NOMO-1 treated with dmso at 0.1 percent for 144 hours (cell line): ENCODE measurements around the gene MEF2C.
"Not testable (repeated sequence)": the region's sequence is repeated elsewhere in the genome, so short reads cannot be mapped to it uniquely, and the experiment has no call there.

Experiments
- DNase-seq: peaks from one replicate; lab custom pipeline; 2025; ENCODE audit not compliant: unreplicated experiment; lab: John Stamatoyannopoulos, UW

MEF2C gene

DNA sequence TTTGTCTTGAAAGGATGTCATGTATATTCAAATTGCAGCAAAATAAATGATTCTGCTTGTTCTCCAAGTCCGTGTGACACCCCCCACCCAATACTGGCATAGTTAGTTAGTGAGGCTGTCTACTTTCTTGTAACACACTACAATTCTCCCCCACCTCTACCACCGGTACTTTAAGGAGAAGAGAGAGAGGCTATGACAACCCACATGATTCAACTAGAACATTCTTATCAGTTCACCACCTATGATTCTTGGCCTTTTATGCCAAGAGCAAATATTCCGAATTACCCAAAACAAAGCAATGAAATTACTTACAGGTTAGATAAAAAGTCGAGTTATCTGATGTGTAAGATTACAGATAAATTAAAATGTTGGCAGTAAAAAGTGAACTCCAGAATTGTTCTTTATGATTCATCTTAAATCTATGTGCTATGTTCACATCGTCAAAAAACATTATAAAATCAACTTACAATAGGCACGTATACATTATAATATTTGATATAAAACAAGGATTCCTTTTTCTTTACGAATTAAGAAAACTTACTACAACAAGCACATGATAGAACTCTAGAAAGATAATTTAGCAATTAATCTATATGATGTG is 14.4 kb downstream of the MEF2C start:
- no peak for DNase-seq

DNA sequence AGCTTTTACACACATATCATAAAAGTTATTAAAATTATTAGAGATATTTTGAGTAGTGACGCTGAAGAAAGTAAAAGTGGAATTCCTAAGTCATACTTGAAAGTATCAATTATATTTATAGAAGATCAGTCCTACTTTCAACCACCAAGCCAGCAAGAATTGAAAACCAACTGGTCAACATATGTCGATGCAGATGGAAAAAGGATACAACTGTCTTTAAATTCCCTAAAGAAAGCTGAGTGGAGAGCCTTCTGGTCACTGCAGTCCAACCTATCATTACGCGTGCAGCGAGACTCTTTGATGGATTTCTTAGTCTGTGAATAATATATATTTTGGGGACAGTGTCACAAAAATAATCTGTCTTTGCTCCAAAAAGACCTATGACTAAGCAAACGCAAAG is 15.3 kb downstream of the MEF2C start:
- no peak for DNase-seq

DNA sequence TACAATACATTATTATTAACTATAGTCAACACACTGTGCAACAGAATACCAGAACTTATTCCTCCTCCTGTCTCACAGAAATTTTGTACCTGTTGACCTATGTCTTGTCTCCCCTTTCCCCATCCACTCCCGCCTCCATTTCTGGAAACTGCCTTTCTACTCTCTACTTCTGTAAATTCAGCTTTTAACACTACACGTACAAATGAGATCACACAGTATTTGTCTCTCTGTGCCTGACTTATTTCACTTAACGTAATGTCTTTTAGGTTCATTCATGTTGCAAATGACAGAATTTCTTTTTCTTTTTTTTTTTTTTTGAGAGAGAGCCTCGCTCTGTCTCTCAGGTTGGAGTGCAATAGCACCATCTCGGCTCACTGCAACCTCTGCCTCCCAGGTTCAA is 19.5 kb downstream of the MEF2C start:
- DNase-seq = no peak

DNA sequence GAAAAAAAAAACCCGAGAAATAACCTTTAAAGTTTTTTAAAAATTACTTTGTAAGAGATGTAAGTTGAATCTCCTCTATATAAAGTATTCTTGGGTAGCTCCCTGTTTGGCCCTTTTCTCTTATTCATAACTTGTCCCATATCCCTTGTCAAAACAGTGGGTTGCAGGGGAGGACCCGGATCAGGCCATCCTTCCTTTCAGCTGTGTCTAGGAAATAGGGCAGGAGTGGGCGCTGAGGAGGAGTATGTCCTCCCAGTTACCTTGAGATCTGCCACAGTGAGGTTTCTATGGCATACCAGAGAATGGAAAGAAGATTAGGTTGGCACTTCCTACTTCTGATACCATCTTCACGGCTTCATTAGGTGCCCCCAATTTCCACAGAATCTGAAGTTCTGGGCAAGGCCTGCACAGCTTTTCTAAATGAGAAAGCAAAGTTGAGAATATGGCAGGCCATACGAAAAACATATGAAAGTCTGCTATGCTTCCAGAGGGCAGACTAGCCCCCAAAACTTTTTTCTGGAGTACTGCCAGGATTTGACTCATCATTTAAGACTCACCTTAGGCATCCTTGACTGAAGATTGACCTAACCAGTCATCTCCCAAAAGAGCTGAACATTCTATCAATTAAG is 20.3 kb downstream of the MEF2C start:
- no peak for DNase-seq

DNA sequence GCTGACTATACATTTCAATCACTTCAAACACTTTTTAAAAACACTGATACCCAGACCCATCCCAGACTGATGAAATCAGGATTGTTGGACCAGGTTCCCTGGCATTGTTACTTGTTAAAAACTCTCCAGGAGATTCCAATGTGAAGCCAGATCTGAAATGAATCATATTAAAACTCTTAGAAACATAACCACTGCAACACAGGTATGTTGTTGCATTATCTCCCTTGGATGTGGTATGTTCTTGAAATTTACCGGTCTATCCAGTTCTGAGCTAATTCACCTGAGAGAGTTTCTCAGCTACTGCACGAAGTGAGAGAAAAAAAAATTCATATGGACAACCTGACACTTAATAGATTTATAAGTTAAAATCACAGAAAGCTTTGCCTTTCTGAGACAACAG is 21.8 kb downstream of the MEF2C start:
- DNase-seq = no peak

DNA sequence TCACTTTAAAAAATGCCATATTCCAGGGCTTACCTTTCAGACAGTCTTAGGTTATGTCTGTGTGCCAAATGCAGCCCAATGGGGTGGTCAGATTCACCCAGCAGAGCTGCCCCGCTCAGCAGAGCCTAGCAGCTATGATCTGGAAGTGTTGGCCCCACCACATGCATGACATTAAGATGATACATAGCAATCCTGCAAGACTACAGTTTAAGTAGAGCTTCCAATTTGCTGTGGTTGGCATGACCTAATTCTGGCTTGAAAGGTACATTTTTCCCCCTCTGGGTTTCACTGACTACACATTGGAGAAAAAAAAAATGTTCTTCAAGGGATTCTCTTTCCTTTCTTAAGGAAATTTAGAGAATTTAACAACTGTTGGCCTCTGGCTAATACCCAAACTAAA is 22.5 kb downstream of the MEF2C start:
- no peak for DNase-seq

DNA sequence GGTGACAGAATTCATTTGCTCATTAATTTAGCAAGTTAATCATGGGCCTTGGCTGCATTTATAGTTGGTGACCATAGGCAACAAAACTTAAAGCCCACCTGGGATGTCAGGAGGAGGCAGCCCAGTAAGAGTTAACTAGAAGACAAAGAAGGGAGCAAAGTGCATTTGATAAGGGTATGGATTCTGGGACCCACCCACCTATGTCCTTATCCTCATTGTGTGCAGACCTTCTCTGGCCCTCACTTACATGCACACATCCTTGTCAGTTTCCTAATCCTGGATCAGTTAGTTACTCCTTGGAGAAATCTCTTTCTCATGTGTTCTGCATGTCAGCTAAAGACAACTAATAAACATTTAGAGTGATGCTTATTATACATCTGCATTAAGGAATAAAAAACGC is 24.6 kb downstream of the MEF2C start:
- no peak for DNase-seq

DNA sequence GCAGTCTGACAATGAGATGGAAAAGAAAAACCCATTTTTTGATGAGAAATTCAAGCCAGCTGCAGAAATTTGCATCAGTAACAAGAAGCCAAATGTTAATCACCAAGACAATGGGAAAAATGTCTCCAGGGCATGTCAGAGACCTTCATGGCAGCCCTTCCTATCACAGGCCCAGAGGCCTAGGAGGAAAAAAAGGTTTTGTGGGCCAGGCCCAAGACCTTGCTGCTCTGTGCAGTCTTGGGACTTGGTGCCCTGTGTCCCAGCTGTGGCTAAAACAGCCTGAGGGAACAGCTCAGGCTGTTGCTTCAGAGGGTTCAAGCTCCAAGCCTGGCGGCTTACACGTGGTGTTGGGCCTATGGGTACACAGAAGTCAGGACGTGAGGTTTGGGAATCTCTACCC is 26.6 kb downstream of the MEF2C start:
- not testable (repeated sequence) for DNase-seq

DNA sequence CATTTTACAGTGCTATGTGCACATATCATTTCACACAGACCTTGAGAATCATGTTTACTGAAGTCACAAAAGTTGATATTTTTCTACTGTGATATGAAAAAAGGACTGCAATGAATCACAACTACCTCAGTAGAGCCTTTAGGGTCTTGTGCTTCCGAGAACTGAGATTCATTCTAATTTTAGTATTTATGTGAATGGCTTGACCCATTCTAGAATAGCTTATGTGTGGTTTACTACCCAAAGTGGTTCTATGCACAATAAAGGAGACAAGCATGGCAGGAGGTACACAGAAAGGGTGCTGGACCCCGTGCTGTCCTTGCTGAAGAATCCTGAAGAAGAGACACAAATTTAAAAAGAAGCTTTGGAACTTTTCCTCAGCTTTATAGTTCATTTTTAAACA is 28.2 kb downstream of the MEF2C start:
- no peak for DNase-seq

DNA sequence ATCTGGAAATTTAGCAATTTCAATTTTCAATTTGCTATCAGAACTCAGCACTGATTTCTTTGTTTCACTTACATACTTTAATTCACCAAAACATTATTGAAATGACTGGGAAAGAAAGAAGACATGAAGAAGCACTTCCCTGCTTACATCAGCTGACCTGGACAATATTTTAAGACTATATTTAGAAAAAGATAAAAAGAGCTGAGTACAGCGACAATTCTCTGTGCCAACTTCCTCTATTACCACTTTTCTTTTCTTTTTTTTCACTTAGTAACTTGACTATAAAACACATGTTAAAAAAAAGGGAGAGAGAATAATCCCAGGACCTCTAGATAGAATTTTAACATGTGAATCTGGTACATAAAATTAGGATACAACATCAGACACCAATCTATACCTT is 35.6 kb downstream of the MEF2C start:
- DNase-seq = peak; percentile 24

DNA sequence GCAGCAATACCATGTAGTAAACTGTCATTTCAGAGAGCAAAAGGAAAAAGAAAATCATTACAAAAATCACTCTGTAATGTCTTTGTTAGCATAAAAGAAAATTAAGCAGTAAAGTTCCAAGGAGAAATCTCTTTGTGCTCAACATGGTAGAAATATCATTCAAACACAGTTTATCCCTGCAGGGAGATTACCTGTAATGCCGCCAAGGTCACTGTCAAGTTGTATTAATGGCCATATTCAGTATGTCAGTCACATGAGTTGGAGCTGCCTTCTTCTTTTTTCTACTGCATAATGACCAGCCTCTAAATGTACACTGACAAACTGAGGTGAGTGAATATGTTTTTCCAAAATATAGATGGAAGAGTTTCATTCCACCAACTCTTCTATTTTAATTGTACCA is 36.5 kb downstream of the MEF2C start:
- DNase-seq = no peak

DNA sequence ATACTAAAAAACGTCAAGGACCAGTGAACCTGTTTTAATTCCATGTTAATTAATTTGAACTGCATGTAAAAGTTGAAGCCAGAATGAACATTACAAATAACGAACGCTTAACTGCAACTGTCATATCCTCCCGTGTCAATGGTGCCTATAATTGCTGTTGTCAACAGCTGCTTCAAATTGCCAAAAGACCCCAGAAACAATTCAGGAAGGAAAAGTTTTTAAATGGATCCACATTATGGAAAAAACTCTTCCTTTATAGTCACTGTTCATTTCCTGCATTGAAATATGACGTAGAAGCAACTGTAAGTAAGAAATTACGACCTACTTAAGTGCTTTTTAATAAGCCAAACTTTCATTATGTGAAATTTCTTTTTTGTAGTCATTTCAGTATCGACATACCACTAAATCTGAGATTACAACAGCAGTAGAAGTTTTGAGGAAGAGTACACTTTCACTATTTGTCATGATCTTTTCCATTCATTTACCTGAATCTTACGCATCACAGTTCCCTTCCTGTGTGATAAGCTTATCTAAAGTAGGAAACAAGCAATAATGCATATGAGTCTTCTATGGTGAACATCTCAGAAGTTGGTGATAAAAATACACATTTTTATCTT is 37.8 kb downstream of the MEF2C start:
- peak; percentile 42 for DNase-seq

DNA sequence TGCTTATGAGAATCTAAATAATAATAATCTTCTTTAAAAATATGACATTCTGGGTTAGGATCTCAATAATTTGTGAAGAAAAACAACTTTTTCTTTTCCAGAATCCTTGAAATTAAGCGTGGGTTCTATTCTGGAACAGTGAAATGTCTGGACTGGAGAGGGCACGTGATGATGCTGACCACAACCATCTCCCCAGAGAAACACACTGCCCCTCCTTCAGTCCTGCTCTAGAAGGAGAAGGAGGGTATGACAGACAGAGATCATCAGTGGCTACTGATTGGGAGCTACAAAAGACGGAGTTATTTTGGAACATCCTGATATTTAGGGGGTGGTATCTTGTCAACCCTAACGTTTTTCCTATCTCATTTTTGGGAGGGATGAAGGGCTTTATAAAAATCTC is 40.2 kb downstream of the MEF2C start:
- no peak for DNase-seq

DNA sequence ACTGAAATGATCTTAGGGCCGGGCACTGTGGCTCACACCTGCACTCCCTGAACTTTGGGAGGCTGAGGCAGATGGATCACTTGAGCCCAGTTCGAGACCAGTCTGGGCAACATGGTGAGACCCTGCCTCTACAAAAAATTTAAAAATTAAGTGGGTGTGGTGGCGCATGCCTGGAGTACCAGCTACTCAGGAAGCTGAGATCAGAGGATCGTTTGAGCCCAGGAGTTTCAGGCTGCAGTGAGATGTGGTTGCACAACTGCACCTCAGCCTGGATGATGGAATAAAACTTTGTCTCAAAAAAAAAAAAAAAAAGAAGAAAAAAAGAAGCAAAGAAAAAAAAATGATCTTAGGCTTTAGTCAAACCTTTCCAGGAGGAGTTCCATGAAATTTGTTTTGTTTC is 41.8 kb downstream of the MEF2C start:
- peak; percentile 17 for DNase-seq

DNA sequence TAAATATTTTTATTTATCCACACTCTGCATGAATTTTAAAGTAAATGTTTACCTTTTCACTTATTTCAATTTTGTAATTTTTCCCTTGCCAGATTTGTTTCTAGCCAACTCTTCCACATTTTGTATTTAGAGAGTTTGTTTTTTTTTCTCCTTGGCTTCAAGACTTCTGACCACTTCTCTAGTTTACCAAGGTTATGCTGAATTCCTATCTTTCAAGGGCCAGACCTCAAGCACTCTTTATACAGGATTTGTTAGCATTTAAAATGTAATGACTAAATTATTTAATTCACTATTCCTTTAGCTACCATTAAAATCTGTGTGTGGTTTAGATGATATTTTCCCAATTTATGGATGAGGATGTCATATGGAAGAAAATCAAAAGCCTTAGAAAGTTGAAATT is 42.5 kb downstream of the MEF2C start:
- no peak for DNase-seq

DNA sequence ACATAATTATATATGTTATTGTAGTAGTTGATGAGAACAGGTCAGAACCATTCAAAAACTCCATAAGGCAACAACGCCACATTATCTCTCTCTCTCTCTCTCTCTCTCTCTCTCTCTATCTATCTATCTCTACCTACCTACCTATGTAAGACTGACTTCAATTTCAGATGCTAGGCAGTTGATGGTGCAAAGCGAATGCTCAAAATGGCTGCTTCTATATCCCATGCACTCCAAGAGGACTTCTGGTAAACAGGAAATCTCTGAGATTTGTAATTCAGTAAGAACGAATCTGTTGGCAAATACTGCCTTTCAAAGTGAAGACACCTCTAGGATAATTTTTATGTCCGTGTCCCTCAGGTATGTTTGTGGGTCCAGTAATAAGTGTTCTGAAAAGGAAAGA is 43.7 kb downstream of the MEF2C start:
- no peak for DNase-seq

DNA sequence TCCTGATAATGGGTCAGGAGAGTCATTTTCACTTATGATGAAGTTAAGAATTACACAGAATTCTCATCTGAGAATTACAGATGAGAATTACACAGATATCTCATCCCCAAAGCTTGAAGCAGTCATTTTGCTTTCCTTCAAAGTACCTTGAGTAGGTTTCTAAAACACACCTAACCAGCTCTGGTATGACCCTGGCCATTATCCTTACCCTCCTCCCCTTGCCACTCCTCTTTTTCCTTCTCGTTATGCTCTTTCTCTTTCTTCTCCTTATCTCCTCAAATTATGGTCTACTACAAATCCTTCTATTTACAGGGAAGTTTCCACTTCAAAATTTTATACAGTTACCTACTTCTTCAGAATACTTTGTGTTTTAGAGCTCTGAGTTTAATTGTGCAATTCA is 44.5 kb downstream of the MEF2C start:
- DNase-seq = no peak

DNA sequence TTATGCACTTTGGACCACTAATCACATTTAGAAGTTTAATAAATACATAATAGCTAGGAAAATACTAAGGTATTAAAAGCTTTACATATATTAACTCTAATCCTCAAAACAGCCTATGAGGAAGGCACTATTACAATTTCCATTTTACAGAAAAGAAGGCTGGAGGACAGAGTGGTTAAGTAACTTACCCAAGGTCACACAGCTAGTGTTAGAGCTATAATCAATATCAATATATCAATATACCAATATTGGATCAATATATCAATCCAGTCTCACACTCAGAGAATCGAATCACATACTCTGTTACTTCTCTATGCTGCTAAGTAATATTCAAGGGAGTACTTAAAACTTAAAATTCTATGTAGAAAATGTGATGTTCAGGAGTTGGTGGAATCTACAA is 45.2 kb downstream of the MEF2C start:
- no peak for DNase-seq

DNA sequence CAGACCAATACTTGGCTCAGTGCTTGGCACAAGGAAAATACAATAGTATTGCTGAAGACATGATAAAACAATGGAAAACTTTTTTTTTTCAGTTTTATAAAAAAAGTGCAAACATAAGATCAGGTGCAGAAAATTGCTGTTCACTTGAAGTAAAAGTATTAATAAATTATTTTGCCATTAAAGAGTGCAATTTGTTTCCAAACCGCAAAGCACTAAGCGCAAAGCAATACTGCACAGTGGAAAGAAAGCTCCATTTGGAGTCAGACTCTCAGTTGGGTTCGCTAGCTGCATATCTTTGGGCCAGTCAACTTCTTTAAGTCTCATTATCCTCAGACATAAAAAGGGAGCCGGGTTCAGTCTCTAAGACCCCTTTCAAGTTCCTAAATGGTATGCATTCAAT is 45.8 kb downstream of the MEF2C start:
- DNase-seq = no peak

DNA sequence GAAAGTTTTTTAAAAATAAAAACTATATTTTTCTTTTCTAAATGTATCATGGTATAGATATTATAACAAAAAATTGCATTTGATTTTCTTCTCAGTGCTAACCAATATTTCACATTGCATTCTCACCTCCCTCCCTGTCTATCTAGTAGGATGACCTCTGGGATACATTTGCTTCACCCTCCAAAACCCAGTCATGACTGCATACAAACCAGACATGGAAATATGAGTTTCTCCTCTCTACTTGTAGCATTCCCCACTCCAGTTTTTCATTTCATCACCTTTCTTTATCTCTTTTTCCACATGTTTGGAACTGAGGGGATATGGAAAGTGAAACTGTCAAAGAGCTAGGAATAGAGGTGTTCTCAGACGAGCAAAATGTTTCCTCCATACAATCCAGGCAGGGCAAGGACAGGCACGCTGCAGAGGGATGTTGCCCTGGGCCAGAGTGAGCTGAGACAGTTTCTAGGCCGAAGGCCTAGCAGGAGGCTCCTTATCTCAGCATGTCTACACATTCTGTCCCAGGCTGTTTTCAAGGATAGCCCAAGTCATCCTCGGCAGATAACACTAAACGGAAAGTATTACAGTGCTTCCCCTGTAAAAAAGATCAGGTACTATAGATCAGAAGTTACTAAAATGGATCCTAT is 46.7 kb downstream of the MEF2C start:
- no peak for DNase-seq

DNA sequence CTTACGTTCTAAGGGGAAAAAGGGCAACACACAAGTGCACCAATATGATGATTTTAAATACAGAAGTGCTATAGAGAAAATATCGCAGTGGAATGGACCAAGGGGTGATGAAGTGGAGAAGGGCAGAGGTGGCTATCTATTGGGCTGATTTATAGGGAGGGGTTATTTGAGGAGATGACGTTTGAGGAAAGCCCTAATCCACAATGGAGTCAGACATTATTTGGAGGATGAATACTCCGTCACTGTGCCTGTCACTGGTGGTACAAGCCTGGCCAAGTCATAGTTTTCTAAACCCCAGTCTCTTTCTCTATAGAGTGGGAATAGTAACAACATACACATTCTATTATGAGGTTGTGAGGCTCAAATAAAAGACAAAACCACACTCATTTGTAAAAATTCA is 48.5 kb downstream of the MEF2C start:
- no peak for DNase-seq

DNA sequence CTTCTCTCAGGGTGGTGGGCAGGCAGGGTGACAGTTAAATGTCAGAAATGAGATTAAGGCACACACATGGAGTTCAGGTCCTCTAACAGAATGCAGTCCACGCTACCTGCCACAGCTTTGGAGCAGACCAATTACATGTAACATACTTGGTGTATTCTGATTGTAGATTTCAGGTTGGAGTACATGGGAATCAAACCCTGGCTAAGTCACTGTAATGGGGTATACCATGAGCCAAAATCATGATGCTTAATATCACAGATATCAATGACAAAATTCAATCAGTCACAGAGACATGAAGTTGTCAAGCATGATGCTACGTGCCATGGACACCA is 48.9 kb downstream of the MEF2C start:
- DNase-seq = no peak
